ENCODE results near the gene DGKB.

Gene DGKB

GRCh38 chr7:14858866-14859265, 43.7 kb downstream of the DGKB start:
- DNase-seq = no peak

GRCh38 chr7:14858410-14858809, 44.1 kb downstream of the DGKB start:
- DNase-seq = no peak

- DNase-seq = no peak
Measured at GRCh38 chr7:14855033-14855794, 47.3 kb downstream of the DGKB start.

GRCh38 chr7:14854471-14854870, 48.1 kb downstream of the DGKB start:
- no peak for DNase-seq

- DNase-seq = no peak
Measured at GRCh38 chr7:14851610-14852009, 50.9 kb downstream of the DGKB start.

- DNase-seq = no peak
Measured at GRCh38 chr7:14850039-14850438, 52.5 kb downstream of the DGKB start.

- no peak for DNase-seq
Measured at GRCh38 chr7:14846405-14846804, 56.1 kb downstream of the DGKB start.

- no peak for DNase-seq
Measured at GRCh38 chr7:14843755-14844154, 58.8 kb downstream of the DGKB start.

- DNase-seq = no peak
Measured at GRCh38 chr7:14842523-14842922, 60.0 kb downstream of the DGKB start.

- DNase-seq = no peak
Measured at GRCh38 chr7:14841869-14842268, 60.7 kb downstream of the DGKB start.

- DNase-seq = no peak
Measured at GRCh38 chr7:14841086-14841485, 61.5 kb downstream of the DGKB start.

GRCh38 chr7:14839307-14839706, 63.2 kb downstream of the DGKB start:
- no peak for DNase-seq

- DNase-seq = no peak
Measured at GRCh38 chr7:14837216-14837615, 65.3 kb downstream of the DGKB start.

GRCh38 chr7:14836571-14837189, 65.9 kb downstream of the DGKB start:
- DNase-seq = no peak

GRCh38 chr7:14836006-14836405, 66.5 kb downstream of the DGKB start:
- no peak for DNase-seq

- no peak for DNase-seq
Measured at GRCh38 chr7:14835384-14835783, 67.2 kb downstream of the DGKB start.

GRCh38 chr7:14834883-14835282, 67.7 kb downstream of the DGKB start:
- DNase-seq = no peak

GRCh38 chr7:14834456-14834855, 68.1 kb downstream of the DGKB start:
- DNase-seq = no peak

GRCh38 chr7:14833707-14834106, 68.8 kb downstream of the DGKB start:
- DNase-seq = no peak

- no peak for DNase-seq
Measured at GRCh38 chr7:14828053-14828452, 74.5 kb downstream of the DGKB start.

GRCh38 chr7:14826426-14826825, 76.1 kb downstream of the DGKB start:
- DNase-seq = no peak

GRCh38 chr7:14825912-14826311, 76.6 kb downstream of the DGKB start:
- no peak for DNase-seq

- DNase-seq = no peak
Measured at GRCh38 chr7:14822481-14822854, 80.1 kb downstream of the DGKB start.

GRCh38 chr7:14821757-14822480, 80.6 kb downstream of the DGKB start:
- DNase-seq = no peak

All from activated T-cell treated with anti-CD3 and anti-CD28 coated beads, Interleukin-2, amount 50 U/mL, for 48 hours (primary cell).